ENCODE measurements around the gene APLP2. TPM values are rescaled to one million over a fixed set of nuclear protein-coding genes. Genes with fewer than 3 reads are reported as not detected.

The APLP2 gene
- total and polyA plus RNA-seq, 4 donors = 190 to 337 (median 233) TPM

GRCh38 chr11:130022799-130023198 lies 46.9 kb upstream of the APLP2 start:
- Histone ChIP-seq H3K9ac (ENCODE audit: low read depth in 1 of 2, low read length in 2 of 2) (no peak overlapping the region), H3K4me3 (ENCODE audit: low read depth in 1 of 3, low read length in 3 of 3) (no peak overlapping the region), H3K9me3 (ENCODE audit: control insufficient read depth in 4 of 4, low read length in 3 of 4) (no peaks in the 10 kb centered on the region), H3K36me3 (ENCODE audit: control insufficient read depth in 4 of 4, insufficient read depth in 3 of 4, low read depth in 1 of 4, low read length in 3 of 4) (no peaks in the 10 kb centered on the region), H3K27ac (ENCODE audit: low read depth in 1 of 2, low read length in 2 of 2) (no peak overlapping the region), H3K27me3 (ENCODE audit: control insufficient read depth in 4 of 4, insufficient read depth in 4 of 4, low read length in 3 of 4) (no peaks in the 10 kb centered on the region), H3K4me1 (ENCODE audit: control insufficient read depth in 4 of 4, insufficient read depth in 4 of 4, low read length in 3 of 4) (no peaks in the 10 kb centered on the region)
- TF ChIP-seq JUND (IDR thresholded peaks at IDR 0.05) (no peak), FOXA1 (IDR thresholded peaks at IDR 0.05) (no peak), CTCF (IDR thresholded peaks at IDR 0.05; ENCODE audit: low read depth, low read length, missing input control) (no peak)
- 97% methylated on average over 2 of the region's 2 CpGs for WGBS
- no peak for DNase-seq (ENCODE audit: low spot score)

DNA sequence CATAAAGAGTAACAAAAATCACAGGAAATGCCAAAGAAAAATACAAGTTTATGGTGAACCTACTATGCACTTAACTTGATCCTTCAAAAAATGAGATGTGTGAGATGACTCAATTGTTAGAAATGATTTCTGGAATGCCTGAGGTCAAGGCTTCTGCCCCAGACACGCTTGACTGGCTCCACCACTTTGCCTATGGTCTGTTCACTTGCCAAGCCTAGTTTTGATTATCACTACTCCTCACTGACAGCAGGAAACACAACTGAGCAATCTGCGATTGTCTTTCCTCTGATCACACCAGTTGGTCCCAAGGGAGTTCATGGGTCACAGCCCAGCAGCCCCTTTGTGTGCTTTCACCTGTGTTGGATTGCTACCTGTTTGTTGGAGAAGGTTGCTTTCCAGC lies 46.5 kb upstream of the APLP2 start:
- H3K4me3 ChIP-seq (ENCODE audit: low read depth in 1 of 3, low read length in 3 of 3) = no peak overlapping the region
- TF ChIP-seq CTCF (IDR thresholded peaks at IDR 0.05; ENCODE audit: low read depth, low read length, missing input control) (no peak), MAX (IDR thresholded peaks at IDR 0.05) (no peak), RAD21 (IDR thresholded peaks at IDR 0.05) (no peak), TAF1 (conservative IDR thresholded peaks at IDR 0.05) (no peak), FOXA1 (IDR thresholded peaks at IDR 0.05) (no peak), EGR1 (IDR thresholded peaks at IDR 0.05; ENCODE audit: low read depth in 2 of 2) (no peak), NR2F2 (IDR thresholded peaks at IDR 0.05) (no peak), SP1 (IDR thresholded peaks at IDR 0.05) (no peak), YY1 (IDR thresholded peaks at IDR 0.05) (no peak), GABPA (IDR thresholded peaks at IDR 0.05 in 1 of 2, conservative IDR thresholded peaks at IDR 0.05 in 1 of 2) (no peak), HNF4G (IDR thresholded peaks at IDR 0.05) (no peak), ZBTB33 (IDR thresholded peaks at IDR 0.05) (no peak), HNF4A (conservative IDR thresholded peaks at IDR 0.05) (no peak)
- TF ChIP-seq, protein P1, sequence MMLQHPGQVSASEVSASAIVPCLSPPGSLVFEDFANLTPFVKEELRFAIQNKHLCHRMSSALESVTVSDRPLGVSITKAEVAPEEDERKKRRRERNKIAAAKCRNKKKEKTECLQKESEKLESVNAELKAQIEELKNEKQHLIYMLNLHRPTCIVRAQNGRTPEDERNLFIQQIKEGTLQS (IDR thresholded peaks at IDR 0.05) = no peak
- DNase-seq (ENCODE audit: low spot score) = no peak
- no peak overlapping the region for H3K9ac ChIP-seq (ENCODE audit: low read depth in 1 of 2, low read length in 2 of 2)
- H3K27me3 ChIP-seq (ENCODE audit: control insufficient read depth in 4 of 4, insufficient read depth in 4 of 4, low read length in 3 of 4) = no peaks in the 10 kb centered on the region
- no peaks in the 10 kb centered on the region for H3K4me1 ChIP-seq (ENCODE audit: control insufficient read depth in 4 of 4, insufficient read depth in 4 of 4, low read length in 3 of 4)
- no peak overlapping the region for H3K27ac ChIP-seq (ENCODE audit: low read depth in 1 of 2, low read length in 2 of 2)
- H3K36me3 ChIP-seq (ENCODE audit: control insufficient read depth in 4 of 4, insufficient read depth in 3 of 4, low read depth in 1 of 4, low read length in 3 of 4) = no peaks in the 10 kb centered on the region
- 68% methylated on average over 2 of the region's 2 CpGs for WGBS
- no peaks in the 10 kb centered on the region for H3K9me3 ChIP-seq (ENCODE audit: control insufficient read depth in 4 of 4, low read length in 3 of 4)
